Mesothelial cell of epicardium (in vitro differentiated cells): Measurements from ENCODE around the gene FRMD1. TPM values are rescaled to one million over a fixed set of nuclear protein-coding genes. Genes with fewer than 3 reads are reported as not detected.

Source experiments
- DNase-seq, 2 experiments: peaks; one replicate each; pipeline ENCODE4 v3.0.0; 2021; ENCODE audit warnings: low spot score in 2 of 2; ENCODE audit not compliant: unreplicated experiment in 2 of 2
- H3K27ac Mint-ChIP-seq: 2 replicates; pipeline ENCODE4 v1.8.0; 2021; ENCODE audit warnings: mixed read lengths
- H3K27me3 Mint-ChIP-seq: 2 replicates; pipeline ENCODE4 v1.8.0; 2021; ENCODE audit warnings: low read depth, mixed read lengths
- H3K36me3 Mint-ChIP-seq: 2 replicates; pipeline ENCODE4 v1.8.0; 2021; ENCODE audit warnings: mixed read lengths
- H3K4me1 Mint-ChIP-seq: 2 replicates; pipeline ENCODE4 v1.8.0; 2021; ENCODE audit warnings: mixed read lengths
- H3K4me3 Mint-ChIP-seq: 2 replicates; pipeline ENCODE4 v1.8.0; 2021; ENCODE audit warnings: mild to moderate bottlenecking, moderate library complexity, mixed read lengths
- H3K9me3 Mint-ChIP-seq: 2 replicates; pipeline ENCODE4 v1.8.0; 2021; ENCODE audit warnings: mixed read lengths
- total RNA-seq: library from RNA; stranded (reverse); gene quantifications from 3 replicates; pipeline ENCODE4 v1.2.1, GENCODE V29; 2021
- TF ChIP-seq, protein P1 (sequence below): fragments of 200-600 bp; sonication (generic); IDR thresholded peaks from one replicate; pipeline ENCODE4 v1.5.0; 2021; ENCODE audit warnings: antibody characterized with exemption; ENCODE audit not compliant: unreplicated experiment

Gene FRMD1
- total RNA-seq, 1 donor from 2014 or later = not detected

DNA sequence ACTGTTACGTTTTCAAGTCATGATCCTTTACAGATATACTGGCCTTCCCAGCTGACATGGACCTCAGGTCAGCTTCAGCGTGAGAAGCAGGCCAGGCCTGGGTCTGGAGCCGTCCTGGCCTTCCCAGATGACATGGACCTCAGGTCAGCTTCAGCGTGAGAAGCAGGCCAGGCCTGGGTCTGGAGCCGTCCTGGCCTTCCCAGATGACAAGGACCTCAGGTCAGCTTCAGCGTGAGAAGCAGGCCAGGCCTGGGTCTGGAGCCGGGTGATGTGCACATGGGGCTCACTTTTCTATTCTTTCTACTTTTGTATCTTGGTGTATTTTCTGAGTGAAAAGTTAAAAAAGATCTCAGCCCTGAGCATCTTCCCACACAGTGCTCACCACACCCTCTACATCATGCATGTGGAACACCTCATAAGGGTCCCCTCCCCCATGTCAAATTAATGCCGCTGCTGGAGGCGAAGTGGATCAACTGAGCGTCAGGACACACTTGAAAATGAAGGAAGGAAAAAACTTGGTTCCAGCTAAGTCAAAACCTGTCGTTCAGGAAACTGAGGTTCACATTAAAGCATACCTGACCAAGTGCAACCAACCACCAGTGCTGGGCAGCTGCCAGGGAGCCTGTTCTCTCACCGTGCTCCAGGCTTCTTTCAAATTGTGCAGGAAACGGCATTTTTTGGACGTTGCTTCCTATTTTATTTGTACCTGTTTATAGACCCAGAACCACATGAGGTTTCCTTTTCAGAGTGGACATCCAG, 49.4 kb downstream of the FRMD1 start:
- H3K4me3 Mint-ChIP-seq = no peak overlapping the region
- TF ChIP-seq, protein P1, sequence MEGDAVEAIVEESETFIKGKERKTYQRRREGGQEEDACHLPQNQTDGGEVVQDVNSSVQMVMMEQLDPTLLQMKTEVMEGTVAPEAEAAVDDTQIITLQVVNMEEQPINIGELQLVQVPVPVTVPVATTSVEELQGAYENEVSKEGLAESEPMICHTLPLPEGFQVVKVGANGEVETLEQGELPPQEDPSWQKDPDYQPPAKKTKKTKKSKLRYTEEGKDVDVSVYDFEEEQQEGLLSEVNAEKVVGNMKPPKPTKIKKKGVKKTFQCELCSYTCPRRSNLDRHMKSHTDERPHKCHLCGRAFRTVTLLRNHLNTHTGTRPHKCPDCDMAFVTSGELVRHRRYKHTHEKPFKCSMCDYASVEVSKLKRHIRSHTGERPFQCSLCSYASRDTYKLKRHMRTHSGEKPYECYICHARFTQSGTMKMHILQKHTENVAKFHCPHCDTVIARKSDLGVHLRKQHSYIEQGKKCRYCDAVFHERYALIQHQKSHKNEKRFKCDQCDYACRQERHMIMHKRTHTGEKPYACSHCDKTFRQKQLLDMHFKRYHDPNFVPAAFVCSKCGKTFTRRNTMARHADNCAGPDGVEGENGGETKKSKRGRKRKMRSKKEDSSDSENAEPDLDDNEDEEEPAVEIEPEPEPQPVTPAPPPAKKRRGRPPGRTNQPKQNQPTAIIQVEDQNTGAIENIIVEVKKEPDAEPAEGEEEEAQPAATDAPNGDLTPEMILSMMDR = no peak
- peaks cover 31% of the 10 kb centered on the region for H3K4me1 Mint-ChIP-seq
- H3K9me3 Mint-ChIP-seq = no peaks in the 10 kb centered on the region
- DNase-seq = no peak
- H3K27me3 Mint-ChIP-seq = no peaks in the 10 kb centered on the region
- peak overlapping the region; percentile 2 for H3K27ac Mint-ChIP-seq
- no peaks in the 10 kb centered on the region for H3K36me3 Mint-ChIP-seq

DNA sequence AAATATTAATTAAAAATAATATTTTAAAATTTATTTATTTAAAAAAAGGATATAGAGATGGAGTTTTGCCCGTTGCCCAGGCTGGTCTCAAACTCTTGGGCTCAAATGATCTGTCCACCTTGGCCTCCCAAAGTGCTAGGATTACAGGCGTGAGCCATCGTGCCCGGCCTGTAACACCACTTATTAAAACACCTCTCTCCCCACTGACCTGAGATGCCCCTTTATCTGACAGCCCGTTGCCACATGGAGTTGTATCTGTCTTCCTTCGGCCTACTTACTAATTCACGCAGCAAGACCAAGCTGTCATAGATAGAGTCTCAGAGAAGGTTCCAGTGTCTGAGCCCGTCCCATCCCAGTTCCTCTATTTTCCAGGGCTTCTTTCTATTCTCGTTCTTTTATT, 50.8 kb downstream of the FRMD1 start:
- no peak overlapping the region for H3K4me3 Mint-ChIP-seq
- no peaks in the 10 kb centered on the region for H3K9me3 Mint-ChIP-seq
- no peak overlapping the region for H3K27ac Mint-ChIP-seq
- TF ChIP-seq, protein P1 = no peak
- DNase-seq = no peak
- H3K4me1 Mint-ChIP-seq = peaks cover 35% of the 10 kb centered on the region
- no peaks in the 10 kb centered on the region for H3K27me3 Mint-ChIP-seq
- no peaks in the 10 kb centered on the region for H3K36me3 Mint-ChIP-seq

DNA sequence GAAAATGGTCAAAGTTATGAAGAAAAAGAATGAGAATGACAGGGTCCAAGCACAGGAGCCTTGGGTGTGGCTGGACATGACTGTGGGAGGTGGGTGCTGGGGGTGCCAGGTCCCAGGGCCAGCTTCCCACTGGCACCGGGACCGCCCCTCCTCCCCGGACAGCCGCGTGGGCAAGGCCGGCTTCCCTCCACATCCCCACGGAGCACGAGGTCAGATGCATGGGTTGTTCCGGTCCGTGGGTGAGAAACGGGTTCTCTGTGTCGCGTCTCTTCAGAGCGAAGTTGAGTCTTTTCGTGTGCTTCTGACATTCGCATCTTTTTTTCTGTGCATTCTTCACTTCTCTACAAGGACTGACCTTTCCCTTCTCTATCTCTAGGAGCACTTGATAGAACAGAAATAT, 51.5 kb downstream of the FRMD1 start:
- TF ChIP-seq, protein P1 = no peak
- H3K4me3 Mint-ChIP-seq = no peak overlapping the region
- no peaks in the 10 kb centered on the region for H3K9me3 Mint-ChIP-seq
- H3K27ac Mint-ChIP-seq = no peak overlapping the region
- H3K27me3 Mint-ChIP-seq = no peaks in the 10 kb centered on the region
- no peaks in the 10 kb centered on the region for H3K36me3 Mint-ChIP-seq
- no peak for DNase-seq
- H3K4me1 Mint-ChIP-seq = peaks cover 35% of the 10 kb centered on the region

DNA sequence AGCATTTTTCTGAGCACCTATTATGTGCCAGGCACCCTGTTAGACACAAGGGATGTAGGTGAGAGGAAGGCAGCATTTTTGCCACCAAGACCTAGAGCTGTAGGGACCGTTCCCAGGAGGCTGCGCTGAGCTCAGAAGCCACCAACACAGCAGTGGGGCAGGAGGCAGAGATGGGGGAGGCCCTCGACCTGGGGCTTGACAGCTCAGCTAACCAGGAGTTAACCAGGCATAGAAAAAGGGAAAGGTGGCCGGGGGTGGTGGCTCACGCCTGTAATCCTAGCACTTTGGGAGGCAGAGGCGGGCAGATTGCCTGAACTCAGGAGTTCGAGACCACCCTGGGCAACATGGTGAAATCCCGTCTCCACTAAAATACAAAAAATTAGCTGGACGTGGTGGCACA, 52.1 kb downstream of the FRMD1 start:
- no peak overlapping the region for H3K27ac Mint-ChIP-seq
- H3K27me3 Mint-ChIP-seq = no peaks in the 10 kb centered on the region
- TF ChIP-seq, protein P1 = no peak

DNA sequence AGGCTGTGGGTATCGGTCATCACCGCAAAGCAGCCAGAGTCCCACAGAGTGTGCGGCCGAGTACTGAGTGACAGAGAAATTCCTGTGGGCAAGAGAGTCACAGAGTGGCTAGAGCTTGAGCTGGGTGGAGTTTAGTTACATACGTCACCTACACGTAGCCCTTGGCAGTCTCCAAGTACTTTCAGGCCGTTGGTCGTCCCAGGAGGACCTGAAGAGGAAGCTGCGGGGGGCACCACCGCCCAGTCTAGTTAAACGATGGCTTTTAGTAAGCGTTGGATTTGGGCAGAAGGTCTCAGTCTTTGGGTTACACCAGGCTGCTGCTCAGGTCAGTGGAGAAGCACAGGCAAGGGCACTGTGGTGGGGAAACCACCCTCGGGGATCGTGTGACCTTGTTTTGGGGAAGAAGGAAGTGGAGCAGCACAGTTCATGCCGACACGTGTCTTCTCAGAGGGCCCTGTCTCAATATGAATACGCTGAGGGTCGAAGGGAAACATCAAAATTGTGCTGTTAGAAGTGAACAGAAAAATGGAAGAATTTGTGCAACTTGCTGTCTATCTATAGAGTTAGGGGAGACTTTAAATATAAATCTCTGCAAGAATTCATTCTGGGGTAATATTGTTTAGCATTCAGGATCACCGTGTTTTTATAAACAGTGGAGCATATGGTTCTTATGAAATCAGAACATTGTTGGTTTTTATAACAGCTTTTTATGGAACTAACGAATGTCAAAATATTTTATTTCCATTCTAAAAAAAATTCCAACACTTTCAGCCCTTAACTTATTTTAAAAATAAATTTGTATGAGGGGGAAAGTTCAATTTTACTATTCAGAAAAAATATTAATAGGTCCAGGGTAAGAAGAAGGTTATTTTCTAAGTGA, 52.9 kb downstream of the FRMD1 start:
- no peak overlapping the region for H3K4me3 Mint-ChIP-seq
- TF ChIP-seq, protein P1 = no peak
- DNase-seq = no peak
- H3K27me3 Mint-ChIP-seq = no peaks in the 10 kb centered on the region
- no peaks in the 10 kb centered on the region for H3K36me3 Mint-ChIP-seq
- peaks cover 25% of the 10 kb centered on the region for H3K4me1 Mint-ChIP-seq
- no peak overlapping the region for H3K27ac Mint-ChIP-seq
- H3K9me3 Mint-ChIP-seq = no peaks in the 10 kb centered on the region

More for the DNA sequence above, 52.1 kb downstream of the FRMD1 start:
- H3K9me3 Mint-ChIP-seq = no peaks in the 10 kb centered on the region
- H3K4me3 Mint-ChIP-seq = no peak overlapping the region
- peaks cover 34% of the 10 kb centered on the region for H3K4me1 Mint-ChIP-seq
- H3K36me3 Mint-ChIP-seq = no peaks in the 10 kb centered on the region
- no peak for DNase-seq
